ENCODE data around the gene CATSPERE. TPM values are rescaled to one million over a fixed set of nuclear protein-coding genes. Genes with fewer than 3 reads are reported as not detected.

Gene CATSPERE
- total and polyA plus RNA-seq, 2 of the 8 experiments (the other 6 are each of a cell fraction or from before 2014, with no cell fraction given), result 0.05 to 0.45 TPM

- TF ChIP-seq POLR2A (IDR thresholded peaks at IDR 0.05; ENCODE audit: control extremely low read depth in 1 of 2, low read depth in 2 of 2, low read length in 2 of 2), result no peak
These were observed 217.6 kb downstream of the CATSPERE start (continued) for GRCh38 chr1:244678697-244679096.
